Measurements from ENCODE around the gene NFIB. TPM values are rescaled to one million over a fixed set of nuclear protein-coding genes. Genes with fewer than 3 reads are reported as not detected.

NFIB gene
- total RNA-seq, 1 donor from 2014 or later: 38.4 TPM

DNA sequence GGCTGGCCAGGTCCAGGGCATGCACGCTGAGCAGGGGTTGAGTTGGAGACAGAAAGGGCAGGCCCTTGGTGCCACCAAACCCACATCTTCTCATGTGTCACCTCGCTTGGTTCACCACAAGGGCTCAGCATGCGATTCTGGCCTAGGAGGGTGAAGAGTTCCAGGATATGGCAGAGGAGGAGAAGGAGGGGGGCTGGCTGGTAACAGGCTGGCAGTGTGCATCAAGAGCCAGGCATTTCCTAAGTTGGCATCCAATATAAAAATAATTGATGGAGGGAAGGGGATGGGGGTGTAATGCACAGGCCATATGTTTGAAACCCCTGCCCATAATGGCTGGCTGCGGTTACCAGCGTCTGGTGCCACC is 255.6 kb downstream of the NFIB start:
- ATAC-seq: no peak
- no peak for DNase-seq (ENCODE audit: low spot score)

DNA sequence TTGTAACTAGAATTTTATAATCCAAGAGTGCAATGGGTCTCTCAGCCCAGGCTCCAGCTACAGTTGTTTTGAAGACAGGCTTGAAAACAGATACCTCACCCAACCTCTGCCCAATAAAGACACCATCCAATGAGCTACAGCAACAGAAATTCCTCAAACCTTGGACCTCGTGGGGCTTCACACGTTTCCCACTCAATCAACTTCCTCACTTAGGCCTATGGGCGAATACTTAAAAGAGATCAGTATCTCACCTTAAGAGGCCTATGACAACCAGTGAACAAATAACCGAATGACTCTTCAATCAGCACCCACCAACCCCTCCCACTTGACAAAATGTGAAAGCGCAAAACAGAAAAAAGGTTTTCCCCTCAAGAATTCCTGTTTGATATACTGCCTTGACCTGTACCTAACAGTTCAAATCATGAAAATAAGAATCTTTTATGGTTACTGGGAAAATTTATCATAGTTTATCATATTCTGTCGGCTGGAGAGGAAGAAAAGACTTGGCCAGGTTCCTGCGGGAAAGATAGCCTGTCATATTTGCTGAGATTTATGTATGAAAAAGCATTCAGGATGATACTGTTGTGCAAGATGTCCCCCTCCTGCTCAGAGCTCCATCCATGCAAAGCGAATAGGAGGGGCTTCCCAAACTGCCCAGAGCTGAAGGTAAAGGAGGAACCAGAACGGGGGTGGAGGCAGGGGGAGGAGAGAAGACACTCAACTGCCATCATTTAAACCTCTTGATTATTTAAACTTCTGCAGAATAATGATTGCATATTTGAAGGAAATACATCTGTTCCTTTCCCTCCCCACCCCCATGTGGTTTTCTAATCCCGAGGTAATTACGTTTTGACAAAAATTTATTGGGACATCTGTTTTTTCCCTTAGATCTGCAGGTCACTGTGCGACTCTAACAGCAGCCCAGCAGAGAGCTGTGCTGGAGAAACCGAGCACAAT is 256.3 kb downstream of the NFIB start:
- DNase-seq (ENCODE audit: low spot score) (no peak), ATAC-seq (no peak)

DNA sequence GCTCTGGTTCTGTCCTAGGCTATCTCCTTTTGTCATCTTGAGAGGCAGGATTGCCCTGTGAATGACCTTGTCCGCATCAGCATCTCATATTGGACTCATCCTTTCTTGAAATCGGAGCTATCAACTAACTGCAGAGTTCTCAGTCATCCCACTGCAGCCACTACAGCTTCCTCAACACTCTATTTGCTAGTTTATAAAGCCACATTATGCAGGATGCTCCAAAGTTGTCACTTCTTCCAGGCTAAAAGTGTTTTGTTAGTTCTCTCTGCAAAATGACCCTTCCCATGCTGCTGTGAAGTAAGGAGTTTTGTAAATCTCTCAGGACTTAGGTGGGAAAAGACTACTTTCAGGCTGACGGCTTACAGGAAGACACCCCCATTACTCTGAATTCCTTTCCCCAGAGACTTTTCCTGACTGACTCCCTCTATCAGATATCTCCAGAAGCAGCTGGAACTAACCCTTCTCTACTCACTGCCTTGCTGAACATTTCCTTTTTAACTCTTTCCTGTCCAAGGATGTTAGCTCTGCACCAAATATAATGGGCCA is 257.6 kb downstream of the NFIB start:
- ATAC-seq (no peak), DNase-seq (ENCODE audit: low spot score) (no peak)

DNA sequence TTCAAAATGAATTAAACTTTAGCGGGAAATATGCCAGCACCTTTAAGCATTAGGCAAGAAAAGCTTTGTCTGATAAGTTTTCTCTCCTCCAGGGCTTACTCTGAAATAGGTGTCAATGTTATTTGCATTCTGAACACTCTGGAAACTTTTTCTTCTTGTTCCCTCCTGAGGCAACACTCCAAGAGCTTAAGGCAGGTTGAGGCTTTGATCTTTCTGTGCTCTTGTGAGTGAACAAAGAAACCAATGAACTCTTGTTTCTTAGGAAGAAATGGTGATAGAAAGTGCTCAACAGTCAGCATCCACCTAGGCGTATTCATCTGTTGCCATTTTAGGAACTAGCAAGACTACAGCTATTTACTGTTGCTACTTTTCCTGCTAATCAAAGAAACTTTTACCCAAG is 259.8 kb downstream of the NFIB start:
- DNase-seq (ENCODE audit: low spot score) (no peak), ATAC-seq (no peak)

DNA sequence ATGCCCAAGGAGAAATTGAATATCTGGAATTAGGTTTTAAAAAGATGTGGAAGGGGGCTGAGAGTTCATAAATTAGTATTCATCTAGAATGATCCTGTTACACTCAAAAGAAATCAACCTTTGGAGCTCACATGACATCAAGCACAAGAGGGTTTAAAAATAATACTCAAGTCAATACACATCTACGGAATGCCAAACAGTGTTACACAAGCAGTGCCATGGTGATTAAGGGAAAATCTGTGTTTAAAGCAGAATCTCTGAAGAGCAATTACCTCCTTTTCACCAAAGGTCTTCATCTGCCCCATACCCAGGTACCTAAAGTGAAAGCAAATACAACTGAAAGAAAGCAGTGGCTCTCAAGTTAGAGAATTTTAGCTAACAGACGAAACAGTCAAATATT is 261.6 kb downstream of the NFIB start:
- peak; percentile 66 for ATAC-seq
- no peak for DNase-seq (ENCODE audit: low spot score)

DNA sequence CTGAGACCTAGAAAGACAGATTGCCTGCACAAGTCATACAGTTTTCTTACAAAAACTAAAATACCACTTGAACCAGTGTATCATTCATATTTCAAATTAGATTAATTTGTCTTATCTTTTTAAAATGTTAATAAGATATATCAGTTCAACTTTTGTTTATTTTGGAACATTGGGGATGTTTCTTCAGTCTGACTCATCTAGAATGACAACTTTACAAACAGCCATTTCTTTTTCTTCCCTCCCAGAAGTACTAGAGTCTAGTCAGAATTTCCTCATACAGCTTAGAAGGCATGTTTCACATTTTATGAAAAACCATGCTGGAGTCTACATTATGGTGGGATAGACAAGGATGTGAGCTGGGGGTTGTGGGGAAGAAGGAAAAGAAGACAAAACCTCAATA is 262.5 kb downstream of the NFIB start:
- ATAC-seq (no peak), DNase-seq (ENCODE audit: low spot score) (no peak)

DNA sequence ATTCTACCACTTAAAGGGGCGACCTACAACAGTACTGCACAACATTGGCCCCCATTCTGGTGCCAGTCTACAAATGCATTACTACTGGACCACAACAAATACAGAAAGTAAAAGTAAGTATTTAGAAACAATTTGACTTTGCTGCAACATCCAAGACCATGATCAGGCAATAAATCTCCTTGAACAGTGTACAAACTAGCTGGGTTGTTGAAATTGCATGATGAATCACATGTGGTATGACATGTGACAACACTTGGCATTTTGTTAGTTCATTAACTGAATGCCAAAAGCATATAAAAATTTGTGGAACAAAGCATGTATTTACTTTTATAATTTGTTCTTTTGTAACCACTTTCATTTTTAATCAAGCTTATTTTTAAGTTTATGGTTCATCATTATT is 270.5 kb downstream of the NFIB start:
- DNase-seq (ENCODE audit: low spot score): no peak
- no peak for ATAC-seq

DNA sequence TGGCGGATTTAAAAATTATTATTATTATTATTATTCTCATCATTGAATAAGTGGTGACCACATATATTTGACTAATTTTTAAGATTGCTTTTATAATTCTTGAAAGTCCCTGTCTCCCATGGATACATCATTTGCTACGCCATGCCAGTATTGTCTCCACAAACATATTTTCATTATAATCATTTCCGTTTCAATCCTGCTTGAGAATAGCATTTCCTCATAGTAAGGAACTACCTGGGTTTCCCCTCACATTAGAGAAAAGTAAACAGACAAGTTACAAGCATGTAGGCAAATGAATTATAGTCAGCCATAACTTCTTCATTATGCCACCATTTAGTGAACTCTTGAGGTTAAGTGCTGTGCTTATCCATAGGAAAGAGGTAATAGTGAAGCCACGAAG is 276.6 kb downstream of the NFIB start:
- DNase-seq (ENCODE audit: low spot score): no peak
- no peak for ATAC-seq

DNA sequence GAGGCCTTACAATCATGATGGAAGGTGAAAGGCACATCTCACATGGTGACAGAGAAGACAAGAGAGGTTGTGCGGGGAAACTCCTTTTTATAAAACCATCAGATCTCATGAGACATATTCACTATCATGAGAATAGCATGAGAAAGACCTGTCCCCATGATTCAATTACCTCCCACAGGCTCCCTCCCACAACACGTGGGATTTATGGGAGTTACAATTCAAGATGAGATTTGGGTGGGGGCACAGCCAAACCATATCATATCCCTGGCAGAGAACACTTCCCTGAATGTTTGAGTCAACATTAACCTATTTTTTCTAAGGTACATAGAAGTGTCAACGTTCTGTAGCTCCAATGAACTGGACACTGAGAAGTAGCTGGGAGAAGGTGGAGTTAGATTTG is 280.9 kb downstream of the NFIB start:
- ATAC-seq (no peak), DNase-seq (ENCODE audit: low spot score) (no peak)
